KMS-11 (cell line): ENCODE measurements around the gene TMEM95.

Experiments
- H2AFZ ChIP-seq: fragments of 200-600 bp; sonication (generic); 2 replicates; pipeline ENCODE4 v1.6.1; 2016; ENCODE audit warnings: antibody characterized with exemption, mixed run types, low read depth
- H3K27ac ChIP-seq: fragments of 200-600 bp; sonication (generic); 2 replicates; pipeline ENCODE4 v1.6.1; 2016; ENCODE audit warnings: mild to moderate bottlenecking, mixed run types
- H3K27me3 ChIP-seq: fragments of 200-600 bp; sonication (generic); 2 replicates; pipeline ENCODE4 v1.6.1; 2017; ENCODE audit warnings: mild to moderate bottlenecking, low read depth, mixed run types, moderate library complexity; ENCODE audit not compliant: insufficient read depth
- H3K36me3 ChIP-seq: fragments of 200-600 bp; sonication (generic); 2 replicates; pipeline ENCODE4 v1.6.1; 2017; ENCODE audit warnings: mild to moderate bottlenecking, mixed run types; ENCODE audit not compliant: insufficient read depth
- H3K4me1 ChIP-seq: fragments of 200-600 bp; sonication (generic); 2 replicates; pipeline ENCODE4 v1.6.1; 2016; ENCODE audit warnings: mild to moderate bottlenecking, low read depth, mixed run types; ENCODE audit not compliant: poor library complexity, severe bottlenecking
- H3K4me2 ChIP-seq: fragments of 200-600 bp; sonication (generic); 2 replicates; pipeline ENCODE4 v1.7.0; 2016; ENCODE audit warnings: mild to moderate bottlenecking, mixed run types
- H3K4me3 ChIP-seq: fragments of 200-600 bp; sonication (generic); IDR thresholded peaks from 2 replicates; pipeline ENCODE4 v1.6.1; 2017; ENCODE audit warnings: low read depth, low read length, mixed read lengths; ENCODE audit not compliant: insufficient read depth
- H3K79me2 ChIP-seq: fragments of 200-600 bp; sonication (generic); 2 replicates; pipeline ENCODE4 v1.6.1; 2016; ENCODE audit warnings: low read depth, mixed run types; ENCODE audit not compliant: insufficient read depth
- H3K9ac ChIP-seq: fragments of 200-600 bp; sonication (generic); 2 replicates; pipeline ENCODE4 v1.6.1; 2016; ENCODE audit warnings: mild to moderate bottlenecking, mixed run types
- H4K20me1 ChIP-seq: fragments of 200-600 bp; sonication (generic); 2 replicates; pipeline ENCODE4 v1.6.1; 2016; ENCODE audit warnings: mild to moderate bottlenecking, mixed run types; ENCODE audit not compliant: insufficient read depth
- CTCF ChIP-seq: fragments of 200-600 bp; sonication (generic); conservative IDR thresholded peaks from 2 replicates; pipeline ENCODE4 v1.6.1; 2017; ENCODE audit warnings: low read depth, mild to moderate bottlenecking, antibody characterized with exemption, low read length, moderate library complexity, mixed read lengths

Gene TMEM95

GRCh38 chr17:7374353-7374752 lies 19.4 kb downstream of the TMEM95 start:
- no peaks in the 10 kb centered on the region for H3K36me3 ChIP-seq
- H3K79me2 ChIP-seq, result no peaks in the 10 kb centered on the region
- H3K27me3 ChIP-seq, result no peaks in the 10 kb centered on the region
- H3K4me3 ChIP-seq, result no peak overlapping the region
- H3K4me1 ChIP-seq, result no peaks in the 10 kb centered on the region
- H4K20me1 ChIP-seq, result no peaks in the 10 kb centered on the region
- TF ChIP-seq CTCF, result no peak
- no peak overlapping the region for H3K4me2 ChIP-seq
- no peak overlapping the region for H2AFZ ChIP-seq
- no peak overlapping the region for H3K9ac ChIP-seq
- H3K27ac ChIP-seq, result no peak overlapping the region

- H3K4me2 ChIP-seq, result no peak overlapping the region
- H4K20me1 ChIP-seq, result no peaks in the 10 kb centered on the region
- no peak overlapping the region for H2AFZ ChIP-seq
- no peak overlapping the region for H3K9ac ChIP-seq
- H3K27me3 ChIP-seq, result no peaks in the 10 kb centered on the region
- no peaks in the 10 kb centered on the region for H3K36me3 ChIP-seq
- H3K79me2 ChIP-seq, result no peaks in the 10 kb centered on the region
- TF ChIP-seq CTCF, result no peak
- no peak overlapping the region for H3K4me3 ChIP-seq
- H3K27ac ChIP-seq, result no peak overlapping the region
- no peaks in the 10 kb centered on the region for H3K4me1 ChIP-seq
Observed at GRCh38 chr17:7379134-7379533, 24.2 kb downstream of the TMEM95 start.

- no peaks in the 10 kb centered on the region for H3K4me1 ChIP-seq
- no peaks in the 10 kb centered on the region for H3K36me3 ChIP-seq
- no peak overlapping the region for H3K27ac ChIP-seq
- H3K9ac ChIP-seq, result no peak overlapping the region
- no peak overlapping the region for H3K4me3 ChIP-seq
- no peaks in the 10 kb centered on the region for H3K27me3 ChIP-seq
- H3K79me2 ChIP-seq, result no peaks in the 10 kb centered on the region
- H2AFZ ChIP-seq, result no peak overlapping the region
- no peaks in the 10 kb centered on the region for H4K20me1 ChIP-seq
- no peak for TF ChIP-seq CTCF
- H3K4me2 ChIP-seq, result no peak overlapping the region
Observed at GRCh38 chr17:7380321-7380720, 25.4 kb downstream of the TMEM95 start.

DNA sequence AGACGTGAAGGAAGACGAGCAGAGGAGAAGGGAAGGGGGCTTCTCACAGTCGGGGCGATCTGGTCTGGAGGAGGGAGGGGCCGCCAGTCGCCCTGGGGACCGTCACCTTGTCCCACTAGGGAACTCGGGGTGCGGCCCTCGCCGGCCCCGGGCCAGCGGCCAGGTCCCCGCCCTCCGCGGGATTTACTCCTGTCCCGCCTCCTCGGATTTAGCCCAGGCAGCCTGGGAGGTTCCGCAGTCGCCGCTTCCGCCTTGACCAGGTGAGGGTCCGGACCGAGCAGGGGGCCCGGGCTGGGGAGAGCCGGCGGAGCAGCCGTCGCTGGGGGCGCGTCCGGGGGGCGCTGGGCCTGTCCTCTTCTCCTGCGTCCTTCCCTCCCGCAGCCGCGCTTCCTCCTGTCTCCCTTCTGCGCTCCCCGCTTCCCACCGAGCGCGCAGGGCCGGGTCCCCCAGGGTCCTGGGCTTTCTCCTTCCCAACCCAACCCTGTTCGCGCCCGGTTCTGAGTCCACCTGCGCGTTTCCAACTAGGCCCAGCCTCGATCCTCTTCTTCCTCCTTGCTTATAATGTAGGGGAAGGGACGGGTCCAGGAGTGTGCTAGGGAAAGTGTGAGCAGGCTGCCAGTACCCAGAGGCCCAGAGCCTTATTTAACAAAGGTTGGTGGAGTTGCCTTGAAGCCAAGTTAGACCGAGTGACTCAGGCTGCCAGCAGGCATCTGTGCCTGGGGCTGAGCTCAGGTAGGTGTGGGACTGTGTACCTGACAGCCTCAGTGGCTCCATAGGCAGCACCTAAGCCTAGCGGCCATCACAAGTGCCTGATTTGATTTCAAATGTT lies 26.1 kb downstream of the TMEM95 start, which contains the start of gene TNK1:
TSS of gene TNK1 (plus strand) at position 235 of the 829 bp plus-strand sequence. CDS start 1,838 bp downstream, outside the sequence.
- Histone ChIP-seq H3K4me2 (no peak within 1 kb of the TSS), H2AFZ (no peak within 1 kb of the TSS), H3K79me2 (no peaks in the 10 kb centered on the region), H3K4me1 (no peaks in the 10 kb centered on the region), H3K4me3 (no peak within 1 kb of the TSS), H4K20me1 (no peaks in the 10 kb centered on the region), H3K9ac (no peak within 1 kb of the TSS), H3K27ac (no peak within 1 kb of the TSS), H3K27me3 (no peaks in the 10 kb centered on the region), H3K36me3 (no peaks in the 10 kb centered on the region)
- TF ChIP-seq CTCF, result no peak
